OCI-LY7 (cell line): ENCODE measurements around the gene PREP. TPM values are rescaled to one million over a fixed set of nuclear protein-coding genes. Genes with fewer than 3 reads are reported as not detected.

Experiments used
- BruUV-seq: library from RNA; stranded (reverse); fragments of 400-500 nt; replicated peaks from 2 replicates; lab custom pipeline; 2021; lab: Mats Ljungman, UMichigan
- CTCF ChIA-PET: fragments of 300-600 bp; sonication (Branson Sonifier 250); formaldehyde crosslinking; loops from one replicate; lab custom pipeline; 2022; ENCODE audit warnings: antibody characterized with exemption; ENCODE audit not compliant: unreplicated experiment; lab: Charles Lee
- POLR2A ChIA-PET: fragments of 300-600 bp; sonication (Branson Sonifier 250); formaldehyde crosslinking; loops from one replicate; lab custom pipeline; 2022; ENCODE audit warnings: antibody characterized with exemption; lab: Charles Lee
- DNase-seq: peaks from one replicate; pipeline ENCODE4 v3.0.0-alpha.2; 2015; ENCODE audit warnings: low spot score
- H2AFZ ChIP-seq: fragments of 200-600 bp; sonication (generic), shearing (Covaris generic); 2 replicates; pipeline ENCODE4 v1.6.1; 2014; ENCODE audit warnings: mild to moderate bottlenecking, antibody characterized with exemption, low read length, moderate library complexity
- H3K27ac ChIP-seq: fragments of 200-600 bp; sonication (generic); 2 replicates; pipeline ENCODE4 v1.5.1; 2014; ENCODE audit warnings: mixed run types, low read depth, mild to moderate bottlenecking, moderate library complexity, low read length, inconsistent platforms; ENCODE audit not compliant: poor library complexity, severe bottlenecking
- H3K36me3 ChIP-seq: fragments of 200-600 bp; sonication (generic); 2 replicates; pipeline ENCODE4 v1.6.1; 2014; ENCODE audit warnings: mild to moderate bottlenecking, antibody characterized with exemption, low read length, moderate library complexity, mixed read lengths; ENCODE audit not compliant: insufficient read depth
- H3K4me1 ChIP-seq: fragments of 200-600 bp; sonication (generic); 2 replicates; pipeline ENCODE4 v1.5.1; 2014; ENCODE audit warnings: mild to moderate bottlenecking, low read length; ENCODE audit not compliant: insufficient read depth, poor library complexity, severe bottlenecking
- H3K4me2 ChIP-seq: fragments of 200-600 bp; sonication (generic); 2 replicates; pipeline ENCODE4 v1.6.1; 2014; ENCODE audit warnings: mild to moderate bottlenecking, low read length
- H3K4me3 ChIP-seq: fragments of 200-600 bp; sonication (generic); 2 replicates; pipeline ENCODE4 v1.5.1; 2014; ENCODE audit warnings: mild to moderate bottlenecking, low read depth, low read length; ENCODE audit not compliant: poor library complexity, severe bottlenecking
- H3K79me2 ChIP-seq: fragments of 200-600 bp; sonication (generic); 2 replicates; pipeline ENCODE4 v1.6.1; 2016; ENCODE audit warnings: low read depth, mild to moderate bottlenecking, low read length, moderate library complexity, mixed read lengths; ENCODE audit not compliant: insufficient read depth
- H3K9me2 ChIP-seq: fragments of 200-600 bp; sonication (generic); 2 replicates; pipeline ENCODE4 v1.6.1; 2016; ENCODE audit warnings: mild to moderate bottlenecking, low read length, mixed read lengths; ENCODE audit not compliant: insufficient read depth
- H3K9me3 ChIP-seq: fragments of 200-600 bp; sonication (generic); 2 replicates; pipeline ENCODE4 v1.6.1; 2014; ENCODE audit warnings: mild to moderate bottlenecking, mixed run types, low read length, mixed read lengths
- H4K20me1 ChIP-seq: fragments of 200-600 bp; sonication (generic); 2 replicates; pipeline ENCODE4 v1.6.1; 2014; ENCODE audit warnings: mild to moderate bottlenecking, antibody characterized with exemption, low read length, moderate library complexity, mixed read lengths; ENCODE audit not compliant: insufficient read depth
- CTCF ChIP-seq: fragments of 200-600 bp; sonication (generic); conservative IDR thresholded peaks from 2 replicates; pipeline ENCODE4 v1.5.1; 2014; ENCODE audit warnings: mild to moderate bottlenecking, antibody characterized with exemption, low read length, moderate library complexity, mixed read lengths
- EZH2phosphoT487 ChIP-seq: fragments of 200-600 bp; sonication (generic); IDR thresholded peaks from 2 replicates; pipeline ENCODE4 v1.6.1; 2018; ENCODE audit warnings: low read depth, borderline replicate concordance, mild to moderate bottlenecking, mixed run types, antibody characterized with exemption, low read length, moderate library complexity, mixed read lengths
- intact Hi-C: fragments of 100-400 bp; cut with micrococcal nuclease; formaldehyde crosslinking; loops from one replicate; pipeline ENCODE4 v1.10.0; 2022; ENCODE audit not compliant: unreplicated experiment
- total RNA-seq, 2 experiments: library from RNA; depleted of rRNA in 1 of 2; stranded (reverse); fragments of >200 nt in 1 of 2; shearing (Covaris generic) in 1 of 2; gene quantifications; 2 replicates each; pipeline ENCODE4 v1.2.3, GENCODE V29; 2014 to 2022

Gene PREP
- total RNA-seq, 2 experiments from 2014 or later: 10.4 to 27.0 TPM

- H3K36me3 ChIP-seq: peaks cover 25% of the 10 kb centered on the region
- POLR2A ChIA-PET: interaction anchor here (0.6 kb wide), 1 partner anchor 227 kb away, joined by 3 read pairs; no protein-coding TSS in a partner anchor
Observed at GRCh38 chr6:105322499-105323225, 80.2 kb downstream of the PREP start.

GRCh38 chr6:105321728-105322127 lies 81.2 kb downstream of the PREP start:
- CTCF ChIA-PET: no interaction called here
- POLR2A ChIA-PET: interaction anchor here (0.6 kb wide), 1 partner anchor 15 kb away, joined by 4 read pairs; no protein-coding TSS in a partner anchor
- Histone ChIP-seq H3K36me3 (peaks cover 21% of the 10 kb centered on the region), H3K9me2 (no peaks in the 10 kb centered on the region), H3K4me3 (no peak overlapping the region), H3K4me2 (no peak overlapping the region), H3K9me3 (no peaks in the 10 kb centered on the region), H3K27ac (no peak overlapping the region), H3K4me1 (no peaks in the 10 kb centered on the region), H3K79me2 (no peaks in the 10 kb centered on the region), H2AFZ (no peak overlapping the region), H4K20me1 (no peaks in the 10 kb centered on the region)
- TF ChIP-seq EZH2phosphoT487: no peak
- TF ChIP-seq CTCF: no peak
- no TSS peak for BruUV-seq
- no peak for DNase-seq
- intact Hi-C loops: no loop called here

More at GRCh38 chr6:105322499-105323225, 80.2 kb downstream of the PREP start:
- DNase-seq: no peak
- no peak for TF ChIP-seq EZH2phosphoT487
- TF ChIP-seq CTCF: no peak
- H4K20me1 ChIP-seq: no peaks in the 10 kb centered on the region
- no peaks in the 10 kb centered on the region for H3K9me3 ChIP-seq
- intact Hi-C loops: no loop called here
- H3K27ac ChIP-seq: no peak overlapping the region
- H3K79me2 ChIP-seq: no peaks in the 10 kb centered on the region
- no peaks in the 10 kb centered on the region for H3K9me2 ChIP-seq
- CTCF ChIA-PET: no interaction called here
- H3K4me2 ChIP-seq: no peak overlapping the region
- H3K4me3 ChIP-seq: no peak overlapping the region
- no TSS peak for BruUV-seq
- no peak overlapping the region for H2AFZ ChIP-seq
- H3K4me1 ChIP-seq: no peaks in the 10 kb centered on the region

- H3K79me2 ChIP-seq: no peaks in the 10 kb centered on the region
- H3K4me3 ChIP-seq: no peak overlapping the region
- POLR2A ChIA-PET: interaction anchor here (0.6 kb wide), 1 partner anchor 14 kb away, joined by 4 read pairs; no protein-coding TSS in a partner anchor
- peaks cover 21% of the 10 kb centered on the region for H3K36me3 ChIP-seq
- TF ChIP-seq EZH2phosphoT487 (no peak), CTCF (no peak)
- intact Hi-C loops: no loop called here
- no peaks in the 10 kb centered on the region for H3K9me3 ChIP-seq
- H3K9me2 ChIP-seq: no peaks in the 10 kb centered on the region
- DNase-seq: no peak
- BruUV-seq: no TSS peak
- H2AFZ ChIP-seq: no peak overlapping the region
- H3K4me2 ChIP-seq: no peak overlapping the region
- H3K4me1 ChIP-seq: no peaks in the 10 kb centered on the region
- CTCF ChIA-PET: no interaction called here
- H4K20me1 ChIP-seq: no peaks in the 10 kb centered on the region
- no peak overlapping the region for H3K27ac ChIP-seq
Observed at GRCh38 chr6:105321207-105321606, 81.7 kb downstream of the PREP start.
